HFFc6 (cell line): ENCODE measurements around the gene GUCY2D. TPM values are rescaled to one million over a fixed set of nuclear protein-coding genes. Genes with fewer than 3 reads are reported as not detected.
"Not testable (repeated sequence)": the region's sequence is repeated elsewhere in the genome, so short reads cannot be mapped to it uniquely, and the experiment has no call there.

ENCODE experiments used
- DNase-seq: peaks from one replicate; pipeline ENCODE4 v3.0.0-alpha.2; 2018
- H3K27ac Mint-ChIP-seq: 2 replicates; pipeline ENCODE4 v1.8.0; 2020; ENCODE audit warnings: mild to moderate bottlenecking, mixed read lengths
- H3K27me3 Mint-ChIP-seq: 2 replicates; pipeline ENCODE4 v1.8.0; 2021; ENCODE audit warnings: mild to moderate bottlenecking, moderate library complexity, mixed read lengths; ENCODE audit not compliant: insufficient read depth
- H3K36me3 Mint-ChIP-seq: 2 replicates; pipeline ENCODE4 v1.8.0; 2021; ENCODE audit warnings: low read depth, mixed read lengths
- H3K4me1 Mint-ChIP-seq: 2 replicates; pipeline ENCODE4 v1.8.0; 2020; ENCODE audit warnings: low read depth, mixed read lengths
- H3K4me3 Mint-ChIP-seq: 2 replicates; pipeline ENCODE4 v1.8.0; 2020; ENCODE audit warnings: mild to moderate bottlenecking, moderate library complexity, mixed read lengths
- H3K9me3 Mint-ChIP-seq: 2 replicates; pipeline ENCODE4 v1.8.0; 2020; ENCODE audit warnings: mild to moderate bottlenecking, mixed read lengths
- long read RNA-seq: library from polyadenylated mRNA; unstranded; transcript quantifications from one replicate; pipeline ENCODE4 v2.0.0, GENCODE V29; 2019
- total RNA-seq, 6 experiments: library from RNA; stranded (reverse); fragmentation: NEBNext Ultra II Directional; extraction: Animal tissue kit (Norgen Biotek cat#: 25700); gene quantifications; 2 replicates in 1 of 6; 3 replicates in 5 of 6; pipeline ENCODE4 v1.2.3, GENCODE V29; 2021
- TF ChIP-seq, protein P1 (sequence below): fragments of 200-600 bp; sonication (generic); IDR thresholded peaks from 2 replicates; pipeline ENCODE4 v1.5.0; 2021; ENCODE audit warnings: antibody characterized with exemption, mild to moderate bottlenecking

GUCY2D gene
- total RNA-seq: not detected
- long read RNA-seq: 0 reads

GRCh38 chr17:8001976-8002720 is at the start of gene GUCY2D:
TSS of gene GUCY2D (plus strand) at chr17:8002615. CDS start at chr17:8003048, 433 bp downstream.
- no peak within 1 kb of the TSS for H3K27ac Mint-ChIP-seq
- H3K4me3 Mint-ChIP-seq: peak within 1 kb of the TSS; percentile 24; the same call in 1 of the 2 replicates
- H3K27me3 Mint-ChIP-seq: peaks cover 30% of the 10 kb centered on the region

GRCh38 chr17:7953266-7953665 is 49.1 kb upstream of the GUCY2D start:
- H3K4me3 Mint-ChIP-seq, H3K4me1 Mint-ChIP-seq, H3K27ac Mint-ChIP-seq, H3K9me3 Mint-ChIP-seq, H3K27me3 Mint-ChIP-seq, DNase-seq: not testable (repeated sequence)
- H3K36me3 Mint-ChIP-seq: peaks cover 21% of the 10 kb centered on the region

More at GRCh38 chr17:8001976-8002720, at the start of gene GUCY2D:
- Mint-ChIP-seq H3K36me3 (no peaks in the 10 kb centered on the region), H3K9me3 (no peaks in the 10 kb centered on the region), H3K4me1 (peaks cover 27% of the 10 kb centered on the region)
- TF ChIP-seq, protein P1, sequence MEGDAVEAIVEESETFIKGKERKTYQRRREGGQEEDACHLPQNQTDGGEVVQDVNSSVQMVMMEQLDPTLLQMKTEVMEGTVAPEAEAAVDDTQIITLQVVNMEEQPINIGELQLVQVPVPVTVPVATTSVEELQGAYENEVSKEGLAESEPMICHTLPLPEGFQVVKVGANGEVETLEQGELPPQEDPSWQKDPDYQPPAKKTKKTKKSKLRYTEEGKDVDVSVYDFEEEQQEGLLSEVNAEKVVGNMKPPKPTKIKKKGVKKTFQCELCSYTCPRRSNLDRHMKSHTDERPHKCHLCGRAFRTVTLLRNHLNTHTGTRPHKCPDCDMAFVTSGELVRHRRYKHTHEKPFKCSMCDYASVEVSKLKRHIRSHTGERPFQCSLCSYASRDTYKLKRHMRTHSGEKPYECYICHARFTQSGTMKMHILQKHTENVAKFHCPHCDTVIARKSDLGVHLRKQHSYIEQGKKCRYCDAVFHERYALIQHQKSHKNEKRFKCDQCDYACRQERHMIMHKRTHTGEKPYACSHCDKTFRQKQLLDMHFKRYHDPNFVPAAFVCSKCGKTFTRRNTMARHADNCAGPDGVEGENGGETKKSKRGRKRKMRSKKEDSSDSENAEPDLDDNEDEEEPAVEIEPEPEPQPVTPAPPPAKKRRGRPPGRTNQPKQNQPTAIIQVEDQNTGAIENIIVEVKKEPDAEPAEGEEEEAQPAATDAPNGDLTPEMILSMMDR: no peak
- no peak for DNase-seq

- peaks cover 2% of the 10 kb centered on the region; the same call in 1 of the 2 replicates for H3K27me3 Mint-ChIP-seq
- no peak overlapping the region for H3K27ac Mint-ChIP-seq
- H3K9me3 Mint-ChIP-seq: no peaks in the 10 kb centered on the region
- H3K4me1 Mint-ChIP-seq: no peaks in the 10 kb centered on the region
- H3K4me3 Mint-ChIP-seq: no peak overlapping the region
- TF ChIP-seq, protein P1: no peak
- no peak for DNase-seq
- no peaks in the 10 kb centered on the region for H3K36me3 Mint-ChIP-seq
These were observed 46.8 kb upstream of the GUCY2D start for GRCh38 chr17:7955414-7956227.

DNA sequence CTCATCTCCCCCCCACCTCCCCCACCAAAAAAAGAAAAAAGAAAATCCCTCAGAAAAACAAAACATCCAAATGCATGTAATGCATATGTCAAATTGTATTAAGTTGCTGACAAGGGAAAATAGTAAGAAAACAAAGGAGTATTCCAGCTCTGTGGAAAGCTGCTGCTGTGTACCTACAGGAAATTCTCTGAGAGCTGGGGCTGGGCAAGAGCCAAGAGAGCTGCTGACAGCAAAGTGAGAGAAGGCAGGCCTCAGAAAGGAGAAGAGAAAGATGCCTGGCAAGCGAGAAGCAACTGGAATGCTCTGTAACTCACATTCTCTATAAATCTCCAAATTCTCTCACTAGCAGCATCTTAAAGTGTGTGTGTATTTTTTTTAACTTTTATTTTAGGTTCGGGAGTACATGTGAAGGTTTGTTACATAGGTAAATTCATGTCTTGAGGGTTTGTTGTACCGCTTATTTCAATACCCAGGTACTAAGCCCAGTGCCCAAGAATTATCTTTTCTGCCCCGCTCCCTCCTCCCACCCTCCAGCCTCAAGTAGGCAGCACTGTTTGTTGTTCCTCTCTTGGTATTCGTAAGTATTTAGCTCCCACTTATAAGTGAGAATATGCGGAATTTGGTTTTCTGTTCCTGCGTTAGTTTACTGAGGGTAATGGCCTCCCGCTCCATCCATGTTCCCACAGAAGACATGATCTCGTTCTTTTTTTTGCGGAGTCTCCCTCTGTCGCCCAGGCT is 46.0 kb upstream of the GUCY2D start:
- TF ChIP-seq, protein P1: no peak
- no peak for DNase-seq
- peaks cover 2% of the 10 kb centered on the region; the same call in 1 of the 2 replicates for H3K27me3 Mint-ChIP-seq
- no peaks in the 10 kb centered on the region for H3K9me3 Mint-ChIP-seq
- H3K27ac Mint-ChIP-seq: no peak overlapping the region
- H3K36me3 Mint-ChIP-seq: no peaks in the 10 kb centered on the region
- H3K4me1 Mint-ChIP-seq: no peaks in the 10 kb centered on the region
- H3K4me3 Mint-ChIP-seq: no peak overlapping the region

GRCh38 chr17:7959503-7960253 is 42.7 kb upstream of the GUCY2D start:
- no peak for DNase-seq
- TF ChIP-seq, protein P1: no peak
- Mint-ChIP-seq H3K4me3 (no peak overlapping the region), H3K36me3 (no peaks in the 10 kb centered on the region), H3K27me3 (peaks cover 2% of the 10 kb centered on the region; the same call in 1 of the 2 replicates), H3K4me1 (no peaks in the 10 kb centered on the region), H3K9me3 (no peaks in the 10 kb centered on the region), H3K27ac (no peak overlapping the region)
